Smooth muscle cell of the coronary artery (primary cell): ENCODE data around the gene GJD4. TPM values are rescaled to one million over a fixed set of nuclear protein-coding genes. Genes with fewer than 3 reads are reported as not detected.

ENCODE experiments used
- total RNA-seq: library from RNA; depleted of rRNA; stranded (reverse); fragments of >200 nt; gene quantifications from 2 replicates; pipeline ENCODE4 v1.2.3, GENCODE V29; 2014; ENCODE audit warnings: low replicate concordance

The GJD4 gene
- not detected in 2 replicates for total RNA-seq

DNA sequence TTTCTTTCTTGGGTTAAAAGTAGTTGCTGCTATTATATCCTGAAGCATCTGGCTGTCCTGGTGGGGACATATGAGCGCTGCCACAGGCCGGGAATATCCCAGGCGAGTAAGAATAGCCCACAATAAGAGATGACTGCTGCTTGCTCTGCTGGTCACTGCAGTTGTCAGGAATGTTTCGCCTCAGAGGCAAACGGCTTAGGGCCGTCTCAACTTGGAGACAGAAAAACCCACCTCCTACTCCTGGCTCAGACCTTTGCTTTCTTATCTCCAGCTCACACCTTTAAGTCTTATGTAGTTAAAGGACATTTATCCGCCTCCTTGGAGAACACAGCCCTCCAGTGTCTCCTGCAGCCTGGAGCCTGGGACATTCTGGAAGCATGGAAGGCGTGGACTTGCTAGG, at the start of gene GJD4:
TSS of gene GJD4 (plus strand) at position 151 of the 400 bp plus-strand sequence. CDS start at position 378, 227 bp downstream.

DNA sequence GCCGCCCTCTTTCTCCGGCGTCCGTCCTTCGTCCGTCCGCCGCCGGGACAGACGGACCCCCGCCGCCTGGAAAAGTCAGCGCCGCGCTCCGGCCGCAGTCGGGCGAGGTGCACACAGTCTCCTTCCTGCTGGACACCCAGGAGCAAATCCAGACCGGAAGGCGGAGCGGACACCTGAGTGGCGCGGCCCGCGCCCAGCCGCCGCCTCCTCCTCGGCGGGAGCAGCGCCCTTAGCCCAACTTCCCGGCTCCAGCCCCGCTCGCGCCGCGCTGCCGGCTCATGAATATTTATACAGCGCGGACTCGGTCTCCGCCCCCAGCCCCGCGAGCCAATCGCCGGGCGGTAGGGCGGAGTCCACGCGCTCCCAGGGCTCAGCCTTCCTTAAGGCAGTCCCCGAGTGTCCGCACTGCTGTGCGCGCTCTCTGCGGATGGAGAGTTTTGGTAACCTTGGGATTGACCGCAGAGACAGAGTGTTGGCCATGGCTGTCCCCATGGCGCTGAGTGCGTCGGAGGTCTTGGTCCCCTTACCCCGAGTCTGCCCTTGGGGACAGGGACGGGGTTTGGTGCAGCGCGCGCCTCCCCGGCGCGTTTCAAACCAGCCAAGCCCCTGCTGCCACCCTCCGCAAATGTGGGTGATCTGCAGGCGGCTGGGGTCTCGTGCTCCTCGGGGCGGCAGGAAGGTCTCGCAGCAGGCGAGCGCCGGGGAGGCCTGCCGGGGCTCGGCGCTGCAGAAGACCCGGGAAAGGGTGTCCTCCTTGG, 37.1 kb downstream of the GJD4 start, which contains the start of gene FZD8:
TSS of gene FZD8 (minus strand) at position 262 of the 758 bp plus-strand sequence. CDS start 867 bp downstream, outside the sequence.

Other genes with a start within 250 kb of the GJD4 start
- 5.6 and 34.9 TPM in 2 replicates for gene FZD8, start 37.0 kb downstream of the GJD4 start, total RNA-seq